GM12872 (cell line): ENCODE data around the gene AGAP1.

Experiments
- CTCF ChIP-seq: IDR thresholded peaks from 3 replicates; pipeline ENCODE4 v1.5.1; 2011; ENCODE audit warnings: low read depth, mild to moderate bottlenecking, low read length, moderate library complexity; ENCODE audit not compliant: insufficient read depth

Gene AGAP1

GRCh38 chr2:236157366-236157765 lies 663.5 kb downstream of the AGAP1 start:
- no peak for TF ChIP-seq CTCF

- TF ChIP-seq CTCF, result no peak
These were observed 664.1 kb downstream of the AGAP1 start for GRCh38 chr2:236157815-236158498.

- TF ChIP-seq CTCF, result no peak
These were observed 665.3 kb downstream of the AGAP1 start for GRCh38 chr2:236158969-236159777.

GRCh38 chr2:236159778-236160170 lies 665.9 kb downstream of the AGAP1 start:
- TF ChIP-seq CTCF, result no peak

- TF ChIP-seq CTCF, result no peak
These were observed 666.7 kb downstream of the AGAP1 start for GRCh38 chr2:236160366-236161081.

GRCh38 chr2:236161082-236161462 lies 667.2 kb downstream of the AGAP1 start:
- no peak for TF ChIP-seq CTCF

- TF ChIP-seq CTCF, result no peak
These were observed 667.7 kb downstream of the AGAP1 start for GRCh38 chr2:236161531-236161930.
